ENCODE measurements around the gene MUCL3. TPM values are rescaled to one million over a fixed set of nuclear protein-coding genes. Genes with fewer than 3 reads are reported as not detected.

The MUCL3 gene
- total RNA-seq, 2 donors from 2014 or later = under 0.01 to 0.52 TPM

DNA sequence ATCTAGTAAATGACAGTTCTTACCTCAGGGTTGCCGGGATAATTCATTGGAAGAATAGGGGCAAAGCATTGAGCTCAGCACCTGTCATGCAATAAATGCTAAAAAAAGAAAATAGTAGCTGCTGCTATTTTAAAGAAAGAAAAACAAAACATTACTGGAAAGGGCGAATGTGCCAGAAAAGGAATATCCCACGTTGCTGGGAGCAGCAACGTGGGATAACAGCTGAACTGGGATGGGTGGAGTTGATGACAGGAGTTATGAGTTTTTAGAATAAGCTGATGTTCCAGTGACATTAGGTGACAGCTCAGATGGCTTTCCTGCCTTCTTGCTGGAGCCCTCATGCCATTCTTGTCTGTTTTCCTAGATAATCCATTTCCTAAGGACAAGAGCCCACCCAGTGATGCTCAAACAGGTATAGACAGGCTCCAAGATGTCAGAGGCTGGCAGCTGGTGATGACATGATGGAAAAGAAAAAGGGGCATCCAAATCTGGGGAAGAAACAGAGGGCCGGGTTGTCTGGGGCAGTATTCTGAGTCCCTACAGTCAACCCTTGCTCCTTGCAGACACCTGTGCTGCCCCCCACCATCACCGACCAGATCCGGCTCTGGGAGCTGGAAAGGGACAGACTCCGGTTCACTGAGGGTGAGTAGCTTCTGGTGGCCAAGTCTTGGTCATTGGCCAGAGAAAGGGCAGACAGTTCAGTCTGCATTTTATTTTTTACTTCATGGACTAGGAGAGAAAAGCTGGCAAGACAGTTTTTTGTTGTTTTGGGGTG is 27.8 kb upstream of the MUCL3 start:
- Histone ChIP-seq H3K27ac (peak overlapping the region; percentile 90 to 95 (median 94)), H3K4me3 (no peak overlapping the region), H3K9me3 (no peaks in the 10 kb centered on the region), H3K27me3 (no peaks in the 10 kb centered on the region), H3K4me1 (peaks cover 42% of the 10 kb centered on the region), H3K36me3 (replicated peaks in 1 of 2; ENCODE audit: insufficient read depth in 1 of 2, low read depth in 2 of 2) (no peaks in the 10 kb centered on the region)
- no peak for DNase-seq
- TF ChIP-seq, protein P1, sequence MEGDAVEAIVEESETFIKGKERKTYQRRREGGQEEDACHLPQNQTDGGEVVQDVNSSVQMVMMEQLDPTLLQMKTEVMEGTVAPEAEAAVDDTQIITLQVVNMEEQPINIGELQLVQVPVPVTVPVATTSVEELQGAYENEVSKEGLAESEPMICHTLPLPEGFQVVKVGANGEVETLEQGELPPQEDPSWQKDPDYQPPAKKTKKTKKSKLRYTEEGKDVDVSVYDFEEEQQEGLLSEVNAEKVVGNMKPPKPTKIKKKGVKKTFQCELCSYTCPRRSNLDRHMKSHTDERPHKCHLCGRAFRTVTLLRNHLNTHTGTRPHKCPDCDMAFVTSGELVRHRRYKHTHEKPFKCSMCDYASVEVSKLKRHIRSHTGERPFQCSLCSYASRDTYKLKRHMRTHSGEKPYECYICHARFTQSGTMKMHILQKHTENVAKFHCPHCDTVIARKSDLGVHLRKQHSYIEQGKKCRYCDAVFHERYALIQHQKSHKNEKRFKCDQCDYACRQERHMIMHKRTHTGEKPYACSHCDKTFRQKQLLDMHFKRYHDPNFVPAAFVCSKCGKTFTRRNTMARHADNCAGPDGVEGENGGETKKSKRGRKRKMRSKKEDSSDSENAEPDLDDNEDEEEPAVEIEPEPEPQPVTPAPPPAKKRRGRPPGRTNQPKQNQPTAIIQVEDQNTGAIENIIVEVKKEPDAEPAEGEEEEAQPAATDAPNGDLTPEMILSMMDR (IDR thresholded peaks at IDR 0.05) = no peak
- no peak for TF ChIP-seq POLR2A (IDR thresholded peaks at IDR 0.05)
- intact Hi-C loops (cut with DNase I) = no loop called here
- 71 to 78% methylated on average over 8 of the region's 8 CpGs for WGBS, 2 donors
- no peak for ATAC-seq

DNA sequence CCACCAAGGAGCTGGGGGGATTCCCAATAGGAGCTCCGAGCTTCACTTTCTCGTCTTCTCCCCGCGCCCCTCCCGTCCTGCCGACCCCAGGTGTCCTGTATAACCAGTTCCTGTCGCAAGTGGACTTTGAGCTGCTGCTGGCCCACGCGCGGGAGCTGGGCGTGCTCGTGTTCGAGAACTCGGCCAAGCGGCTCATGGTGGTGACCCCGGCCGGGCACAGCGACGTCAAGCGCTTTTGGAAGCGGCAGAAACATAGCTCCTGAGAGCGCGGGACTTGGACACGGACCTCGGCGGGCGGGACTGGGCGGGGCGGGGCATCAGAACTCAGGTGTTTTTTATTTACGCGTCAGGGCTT is 27.1 kb upstream of the MUCL3 start:
- TF ChIP-seq, protein P1 (IDR thresholded peaks at IDR 0.05) = no peak
- no peak for TF ChIP-seq POLR2A (IDR thresholded peaks at IDR 0.05)
- DNase-seq = no peak
- Histone ChIP-seq H3K9me3 (no peaks in the 10 kb centered on the region), H3K36me3 (replicated peaks in 1 of 2; ENCODE audit: insufficient read depth in 1 of 2, low read depth in 2 of 2) (no peaks in the 10 kb centered on the region), H3K4me3 (peak overlapping the region in 1 of 2 donors; percentile 23), H3K27me3 (no peaks in the 10 kb centered on the region), H3K27ac (peak overlapping the region; percentile 90 to 95 (median 94)), H3K4me1 (peaks cover 39% of the 10 kb centered on the region)
- intact Hi-C loops (cut with DNase I) = no loop called here
- 3 to 5% methylated on average over 6 to 31 of the region's 31 CpGs for WGBS, 2 donors
- ATAC-seq = no peak

DNA sequence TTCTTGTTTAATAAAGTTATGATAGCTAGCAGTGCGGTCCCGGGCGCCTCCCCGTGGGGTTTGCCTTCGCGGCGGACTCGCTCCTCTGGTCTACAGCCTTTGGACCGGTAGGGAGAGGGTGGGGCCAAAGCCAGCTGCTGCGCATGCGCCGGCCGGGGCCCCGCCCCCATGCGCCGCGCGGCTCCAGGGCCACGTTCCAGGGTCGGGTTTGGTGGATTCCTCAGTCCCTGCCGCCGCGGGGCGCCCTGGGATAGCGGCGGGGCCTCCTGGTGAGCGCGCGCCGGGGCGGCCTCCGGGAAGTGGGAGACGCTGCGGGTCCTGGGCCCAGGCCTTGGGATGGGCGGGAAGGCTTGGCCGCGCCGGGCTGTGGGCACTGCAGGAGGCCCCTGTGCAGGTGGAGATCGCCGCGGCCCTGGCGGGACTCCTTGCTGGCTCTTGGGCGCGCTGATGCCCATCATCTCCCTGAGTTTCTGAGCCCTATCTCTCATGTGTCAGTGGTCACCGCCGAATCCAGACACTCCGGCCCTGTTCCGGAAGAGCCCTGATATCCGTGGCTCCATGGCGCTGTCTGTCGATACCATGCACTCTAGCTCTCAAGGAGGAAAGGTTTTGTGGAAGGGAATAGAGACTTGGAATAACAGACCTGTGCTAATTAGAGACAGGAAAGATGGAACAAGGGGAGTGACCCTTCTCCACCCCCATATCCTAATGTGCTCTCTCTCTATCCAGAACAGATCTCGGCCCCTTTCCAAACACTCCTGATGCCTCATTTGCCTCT is 26.5 kb upstream of the MUCL3 start, which contains the start of gene VARS2:
Gene VARS2 (plus strand): TSS at position 163 of the 778 bp plus-strand sequence. CDS start 599 bp downstream, at position 762.
- WGBS, 2 donors = 1% methylated on average over 11 to 52 of the region's 52 CpGs
- Histone ChIP-seq H3K36me3 (replicated peaks in 1 of 2; ENCODE audit: insufficient read depth in 1 of 2, low read depth in 2 of 2) (no peaks in the 10 kb centered on the region), H3K27ac (peak within 1 kb of the TSS; percentile 90 to 95 (median 94)), H3K9me3 (no peaks in the 10 kb centered on the region), H3K27me3 (no peaks in the 10 kb centered on the region), H3K4me3 (peak within 1 kb of the TSS; percentile 23 to 25), H3K4me1 (peaks cover 33% of the 10 kb centered on the region)
- peak; percentile 91 to 93 (median 91) for TF ChIP-seq POLR2A (IDR thresholded peaks at IDR 0.05)
- TF ChIP-seq, protein P1 (IDR thresholded peaks at IDR 0.05) = peak; percentile 34 to 73 (median 50)
- peak; percentile 96 to 97 (median 96) for DNase-seq
- peak; percentile 95 for ATAC-seq
- intact Hi-C loops (cut with DNase I) = no loop called here

DNA sequence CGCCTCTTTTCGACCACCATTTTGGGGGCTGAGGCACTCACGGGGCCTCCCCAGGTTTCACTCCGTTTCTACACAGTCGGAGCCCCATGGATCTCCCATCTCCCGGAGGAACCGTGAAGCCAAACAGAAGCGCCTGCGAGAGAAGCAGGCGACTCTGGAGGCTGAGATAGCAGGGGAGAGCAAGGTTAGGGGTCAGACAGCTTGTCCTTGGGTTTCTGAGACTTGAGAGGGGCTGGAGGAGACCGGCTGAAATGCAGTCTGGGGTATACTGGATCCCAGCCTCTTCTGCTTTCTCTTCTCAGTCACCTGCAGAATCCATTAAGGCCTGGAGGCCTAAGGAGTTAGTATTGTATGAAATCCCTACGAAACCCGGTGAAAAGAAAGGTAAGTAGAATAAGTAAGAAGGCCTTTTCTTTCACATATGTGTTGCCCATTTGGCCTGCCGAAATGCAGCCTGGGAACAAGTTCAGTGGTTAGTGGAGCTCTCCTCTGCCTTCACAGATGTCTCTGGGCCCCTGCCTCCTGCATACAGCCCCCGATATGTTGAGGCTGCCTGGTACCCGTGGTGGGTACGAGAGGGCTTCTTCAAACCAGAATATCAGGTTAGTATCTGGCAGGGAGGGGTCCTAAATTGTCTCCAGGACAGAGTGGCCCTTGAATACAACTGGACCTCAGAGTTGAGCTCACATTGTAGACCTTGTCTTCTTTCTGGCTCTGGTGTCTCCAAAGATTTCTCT is 25.8 kb upstream of the MUCL3 start:
- no peak for ATAC-seq
- H3K36me3 ChIP-seq (replicated peaks in 1 of 2; ENCODE audit: insufficient read depth in 1 of 2, low read depth in 2 of 2) = no peaks in the 10 kb centered on the region
- intact Hi-C loops (cut with DNase I) = no loop called here
- TF ChIP-seq, protein P1 (IDR thresholded peaks at IDR 0.05) = no peak
- TF ChIP-seq POLR2A (IDR thresholded peaks at IDR 0.05) = no peak
- WGBS, 2 donors = 21 to 23% methylated on average over 17 of the region's 17 CpGs
- H3K27me3 ChIP-seq = no peaks in the 10 kb centered on the region
- H3K4me1 ChIP-seq = peaks cover 32% of the 10 kb centered on the region
- DNase-seq = no peak
- peak overlapping the region; percentile 90 to 95 (median 94) for H3K27ac ChIP-seq
- no peaks in the 10 kb centered on the region for H3K9me3 ChIP-seq
- H3K4me3 ChIP-seq = peak overlapping the region in 1 of 2 donors; percentile 25
